Measurements from ENCODE around the gene LMF1. TPM values are rescaled to one million over a fixed set of nuclear protein-coding genes. Genes with fewer than 3 reads are reported as not detected.

The LMF1 gene
- total and polyA plus RNA-seq, 2 donors from 2014 or later: 15.4 to 28.6 TPM

GRCh38 chr16:822909-823297 lies 147.9 kb downstream of the LMF1 start:
- H3K4me3 ChIP-seq (ENCODE audit: low read length in 3 of 3): no peak overlapping the region
- H3K27ac ChIP-seq (ENCODE audit: low read depth in 2 of 2, low read length in 2 of 2): no peak overlapping the region
- FAIRE-seq: no peak
- peaks cover 7% of the 10 kb centered on the region for H3K27me3 ChIP-seq (ENCODE audit: control insufficient read depth, insufficient read depth, low read length)
- H3K36me3 ChIP-seq (ENCODE audit: control insufficient read depth in 2 of 3, insufficient read depth in 3 of 3, low read length in 3 of 3): no peaks in the 10 kb centered on the region
- TF ChIP-seq, protein P1, sequence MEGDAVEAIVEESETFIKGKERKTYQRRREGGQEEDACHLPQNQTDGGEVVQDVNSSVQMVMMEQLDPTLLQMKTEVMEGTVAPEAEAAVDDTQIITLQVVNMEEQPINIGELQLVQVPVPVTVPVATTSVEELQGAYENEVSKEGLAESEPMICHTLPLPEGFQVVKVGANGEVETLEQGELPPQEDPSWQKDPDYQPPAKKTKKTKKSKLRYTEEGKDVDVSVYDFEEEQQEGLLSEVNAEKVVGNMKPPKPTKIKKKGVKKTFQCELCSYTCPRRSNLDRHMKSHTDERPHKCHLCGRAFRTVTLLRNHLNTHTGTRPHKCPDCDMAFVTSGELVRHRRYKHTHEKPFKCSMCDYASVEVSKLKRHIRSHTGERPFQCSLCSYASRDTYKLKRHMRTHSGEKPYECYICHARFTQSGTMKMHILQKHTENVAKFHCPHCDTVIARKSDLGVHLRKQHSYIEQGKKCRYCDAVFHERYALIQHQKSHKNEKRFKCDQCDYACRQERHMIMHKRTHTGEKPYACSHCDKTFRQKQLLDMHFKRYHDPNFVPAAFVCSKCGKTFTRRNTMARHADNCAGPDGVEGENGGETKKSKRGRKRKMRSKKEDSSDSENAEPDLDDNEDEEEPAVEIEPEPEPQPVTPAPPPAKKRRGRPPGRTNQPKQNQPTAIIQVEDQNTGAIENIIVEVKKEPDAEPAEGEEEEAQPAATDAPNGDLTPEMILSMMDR (IDR thresholded peaks at IDR 0.05; ENCODE audit: borderline replicate concordance, extremely low read depth, insufficient read depth): no peak
- no peak for DNase-seq
- no peak overlapping the region for H3K9ac ChIP-seq (ENCODE audit: low read length in 3 of 3)
- intact Hi-C loops (cut with DNase I): no loop called here
- H3K4me1 ChIP-seq (ENCODE audit: control insufficient read depth in 2 of 3, insufficient read depth in 2 of 3, low read depth in 1 of 3, low read length in 3 of 3): no peaks in the 10 kb centered on the region
- peaks cover 0 to 2% (median 0%) of the 10 kb centered on the region in 3 donors for H3K9me3 ChIP-seq (ENCODE audit: control insufficient read depth in 2 of 3, insufficient read depth in 1 of 3, low read length in 3 of 3)

GRCh38 chr16:822174-822908 lies 148.4 kb downstream of the LMF1 start:
- TF ChIP-seq, protein P1 (IDR thresholded peaks at IDR 0.05; ENCODE audit: borderline replicate concordance, extremely low read depth, insufficient read depth): no peak
- H3K27me3 ChIP-seq (ENCODE audit: control insufficient read depth, insufficient read depth, low read length): peaks cover 7% of the 10 kb centered on the region
- no peaks in the 10 kb centered on the region for H3K4me1 ChIP-seq (ENCODE audit: control insufficient read depth in 2 of 3, insufficient read depth in 2 of 3, low read depth in 1 of 3, low read length in 3 of 3)
- intact Hi-C loops (cut with DNase I): no loop called here
- H3K27ac ChIP-seq (ENCODE audit: low read depth in 2 of 2, low read length in 2 of 2): no peak overlapping the region
- no peak overlapping the region for H3K4me3 ChIP-seq (ENCODE audit: low read length in 3 of 3)
- peaks cover 0 to 2% (median 0%) of the 10 kb centered on the region in 3 donors for H3K9me3 ChIP-seq (ENCODE audit: control insufficient read depth in 2 of 3, insufficient read depth in 1 of 3, low read length in 3 of 3)
- no peak for FAIRE-seq
- H3K9ac ChIP-seq (ENCODE audit: low read length in 3 of 3): no peak overlapping the region
- DNase-seq: no peak
- H3K36me3 ChIP-seq (ENCODE audit: control insufficient read depth in 2 of 3, insufficient read depth in 3 of 3, low read length in 3 of 3): no peaks in the 10 kb centered on the region

DNA sequence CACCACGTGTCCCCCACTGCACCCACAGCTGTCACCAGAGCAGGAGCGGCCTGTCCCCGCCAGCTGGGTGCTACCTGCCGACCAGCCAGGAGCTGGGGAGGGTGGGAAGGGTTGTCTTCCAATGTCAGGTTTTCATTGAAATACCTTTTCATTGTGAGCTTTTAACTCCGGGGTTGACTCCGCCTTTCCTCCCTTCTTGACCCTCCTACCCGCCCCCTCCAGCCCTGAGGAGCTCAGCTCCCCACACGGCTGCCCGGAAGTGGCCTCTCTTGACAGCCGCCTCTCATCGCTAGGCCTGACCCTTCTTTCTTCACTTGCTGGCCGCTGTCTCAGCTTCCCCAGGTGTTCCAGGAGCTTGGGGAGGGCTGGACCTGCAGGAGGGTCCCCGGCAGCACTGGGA lies 149.0 kb downstream of the LMF1 start:
- H3K9ac ChIP-seq (ENCODE audit: low read length in 3 of 3): no peak overlapping the region
- DNase-seq (no peak), FAIRE-seq (no peak)
- H3K27ac ChIP-seq (ENCODE audit: low read depth in 2 of 2, low read length in 2 of 2): no peak overlapping the region
- no peaks in the 10 kb centered on the region for H3K4me1 ChIP-seq (ENCODE audit: control insufficient read depth in 2 of 3, insufficient read depth in 2 of 3, low read depth in 1 of 3, low read length in 3 of 3)
- TF ChIP-seq, protein P1 (IDR thresholded peaks at IDR 0.05; ENCODE audit: borderline replicate concordance, extremely low read depth, insufficient read depth): no peak
- peaks cover 0 to 2% (median 0%) of the 10 kb centered on the region in 3 donors for H3K9me3 ChIP-seq (ENCODE audit: control insufficient read depth in 2 of 3, insufficient read depth in 1 of 3, low read length in 3 of 3)
- H3K36me3 ChIP-seq (ENCODE audit: control insufficient read depth in 2 of 3, insufficient read depth in 3 of 3, low read length in 3 of 3): no peaks in the 10 kb centered on the region
- intact Hi-C loops (cut with DNase I): no loop called here
- peaks cover 7% of the 10 kb centered on the region for H3K27me3 ChIP-seq (ENCODE audit: control insufficient read depth, insufficient read depth, low read length)
- no peak overlapping the region for H3K4me3 ChIP-seq (ENCODE audit: low read length in 3 of 3)

Data from kidney (tissue), 14 donors.